Measurements from ENCODE around the gene PAMR1.
"Not testable (repeated sequence)": the region's sequence is repeated elsewhere in the genome, so short reads cannot be mapped to it uniquely, and the experiment has no call there.

PAMR1 gene

GRCh38 chr11:35525501-35526175 lies at the start of gene PAMR1:
TSS of gene PAMR1 (minus strand) at chr11:35525616. CDS start at chr11:35525585, 31 bp downstream.
- ATAC-seq: no peak

GRCh38 chr11:35571696-35572095 lies 46.3 kb upstream of the PAMR1 start:
- ATAC-seq: no peak

GRCh38 chr11:35567737-35568465 lies 42.5 kb upstream of the PAMR1 start:
- ATAC-seq: no peak

DNA sequence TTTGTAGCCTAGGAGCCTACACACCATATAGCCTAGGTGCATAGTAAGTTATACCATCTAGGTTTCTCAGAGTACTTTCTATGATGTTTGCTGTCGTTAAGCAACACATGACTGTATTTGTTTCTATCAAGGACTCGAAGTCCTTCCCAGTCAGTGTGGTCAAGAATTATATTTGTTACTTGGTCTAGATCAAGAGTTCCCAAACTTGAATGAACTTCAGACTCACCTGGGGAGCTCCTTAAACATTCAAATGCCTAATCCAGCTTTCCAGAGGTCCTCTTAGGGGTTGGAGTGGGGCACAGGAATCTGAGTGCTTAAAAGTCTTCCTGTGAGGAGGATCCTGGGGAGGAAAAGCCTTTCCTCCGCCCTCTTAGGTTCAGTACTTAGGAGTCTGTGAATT lies 41.5 kb upstream of the PAMR1 start:
- no peak for ATAC-seq

DNA sequence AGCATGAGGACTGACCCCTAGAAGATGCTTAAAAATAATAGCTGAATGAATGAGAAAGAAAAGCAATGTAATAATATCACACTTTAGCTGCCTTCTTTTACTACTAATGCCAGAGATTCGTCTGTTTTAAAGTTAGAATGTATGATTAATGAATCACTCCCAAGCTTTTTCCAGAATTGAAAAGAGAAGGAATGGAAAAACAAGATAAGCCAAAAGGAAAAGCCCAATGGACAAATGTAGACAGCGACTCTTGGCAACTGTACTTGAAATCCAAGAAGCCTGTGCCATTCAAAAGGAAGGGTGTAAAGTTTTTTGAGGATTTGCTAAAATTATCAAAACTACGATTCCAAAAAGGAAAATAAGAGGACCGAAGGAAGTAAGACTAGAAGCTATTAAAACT lies 40.8 kb upstream of the PAMR1 start:
- ATAC-seq: no peak

- ATAC-seq: no peak
Measured at GRCh38 chr11:35564245-35564595, 38.8 kb upstream of the PAMR1 start.

GRCh38 chr11:35563484-35564244 lies 38.2 kb upstream of the PAMR1 start:
- no peak for ATAC-seq

GRCh38 chr11:35559949-35560348 lies 34.5 kb upstream of the PAMR1 start:
- ATAC-seq: no peak

DNA sequence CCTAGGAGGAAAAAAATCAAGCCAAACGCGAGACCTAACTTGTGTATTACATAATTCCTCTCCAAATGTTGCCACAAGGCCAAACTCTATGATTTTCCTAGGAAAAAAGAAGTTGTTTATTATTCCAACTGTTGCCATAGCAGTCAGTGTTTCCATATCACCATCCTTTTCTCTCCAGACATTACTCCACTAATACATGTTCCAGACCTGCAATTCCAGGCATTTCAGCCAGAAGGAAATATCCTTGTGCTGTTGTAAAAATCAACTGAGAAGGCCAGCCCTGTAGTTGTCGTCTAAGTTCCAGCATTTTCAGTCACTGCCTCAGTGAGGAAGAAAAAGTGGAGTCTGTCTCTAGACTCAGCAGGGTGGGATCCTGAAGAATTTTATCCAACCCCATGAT lies 33.1 kb upstream of the PAMR1 start:
- no peak for ATAC-seq

- peak in 1 of 2 donors; percentile 10 for ATAC-seq
Measured at GRCh38 chr11:35555488-35555887, 30.1 kb upstream of the PAMR1 start.

- ATAC-seq: peak in 1 of 2 donors; percentile 13
Measured at GRCh38 chr11:35554491-35555437, 29.3 kb upstream of the PAMR1 start.

GRCh38 chr11:35553831-35554230 lies 28.4 kb upstream of the PAMR1 start:
- ATAC-seq: no peak

DNA sequence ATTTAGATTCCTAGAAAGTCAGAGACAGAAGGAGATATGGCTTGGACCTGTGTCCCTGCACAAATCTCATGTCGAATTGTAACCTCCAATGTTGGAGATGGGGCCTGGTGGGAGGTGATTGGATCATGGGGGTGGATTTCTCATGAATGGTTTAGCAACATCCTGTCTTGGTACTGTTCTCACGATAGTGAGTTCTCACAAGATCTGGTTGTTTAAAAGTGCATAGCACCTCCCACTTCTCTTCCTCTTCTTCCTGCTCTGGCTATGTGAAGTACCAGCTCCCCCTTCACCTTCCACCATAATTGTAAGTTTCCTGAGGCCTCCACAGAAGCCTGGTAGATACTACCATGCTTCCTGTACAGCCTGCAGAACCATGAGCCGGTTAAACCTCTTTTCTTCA lies 27.6 kb upstream of the PAMR1 start:
- no peak for ATAC-seq

GRCh38 chr11:35552616-35553015 lies 27.2 kb upstream of the PAMR1 start:
- no peak for ATAC-seq

GRCh38 chr11:35550374-35551036 lies 25.1 kb upstream of the PAMR1 start:
- ATAC-seq: no peak

- no peak for ATAC-seq
Measured at GRCh38 chr11:35549787-35550186, 24.4 kb upstream of the PAMR1 start.

DNA sequence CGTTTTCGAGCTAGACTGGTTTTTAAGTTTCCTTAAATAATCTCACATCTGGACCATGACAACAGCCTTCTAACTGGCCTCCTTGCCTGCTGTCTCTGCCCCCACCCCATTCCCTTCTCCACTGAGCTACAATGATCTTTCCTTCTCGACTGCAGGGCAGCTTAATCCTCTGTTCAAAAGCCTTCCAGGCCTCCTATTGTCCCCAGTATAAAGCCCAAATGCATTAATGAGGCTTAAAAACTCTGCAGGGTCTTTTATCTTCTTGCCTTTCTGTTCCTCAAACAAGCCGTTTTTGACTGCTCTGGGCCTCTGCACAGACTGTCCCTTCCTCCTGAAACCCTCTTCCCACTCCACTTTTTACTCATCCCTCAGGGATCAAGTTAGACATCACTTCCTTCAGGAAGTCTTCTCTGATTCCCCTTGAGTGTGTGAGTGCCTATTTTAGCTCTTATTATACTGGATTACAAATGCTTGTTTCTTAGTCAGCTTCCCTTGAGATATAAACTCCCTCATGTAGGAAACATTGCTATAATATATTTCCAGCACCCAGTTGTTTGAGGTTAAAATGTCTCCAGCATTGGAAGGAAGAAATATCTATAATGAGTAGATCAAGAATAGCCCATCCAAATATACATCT lies 23.6 kb upstream of the PAMR1 start:
- no peak for ATAC-seq

- ATAC-seq: not testable (repeated sequence)
Measured at GRCh38 chr11:35547995-35548394, 22.6 kb upstream of the PAMR1 start.

- ATAC-seq: no peak
Measured at GRCh38 chr11:35546317-35546716, 20.9 kb upstream of the PAMR1 start.

DNA sequence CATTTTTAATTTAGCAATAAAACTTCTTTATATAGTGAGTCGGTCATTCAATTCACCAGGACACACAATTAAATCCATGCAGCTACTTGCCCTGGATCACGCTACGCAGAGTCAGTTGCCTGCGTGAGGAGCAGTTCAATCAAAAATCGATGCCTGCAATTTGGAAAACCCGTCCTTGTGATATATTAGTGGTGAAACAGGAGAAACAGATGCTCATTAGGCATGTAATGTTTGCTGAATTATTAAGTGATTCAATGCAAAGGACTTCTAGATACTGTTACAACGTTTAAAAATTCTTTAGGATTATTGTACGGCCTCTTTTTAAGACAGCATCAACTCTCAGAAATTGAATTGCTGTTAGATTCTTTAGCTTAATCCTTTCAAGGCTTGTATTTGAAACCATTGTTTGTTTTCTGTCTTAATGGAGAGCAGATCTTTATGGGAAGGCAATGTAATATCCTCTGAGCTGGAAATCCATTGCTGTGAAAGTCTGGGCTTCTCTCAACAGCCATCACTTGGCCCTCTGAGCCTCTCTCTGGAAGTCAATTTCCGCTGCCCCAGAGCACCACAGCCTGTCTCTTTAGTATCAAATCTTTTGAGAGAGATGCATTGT lies 20.1 kb upstream of the PAMR1 start:
- ATAC-seq: no peak

DNA sequence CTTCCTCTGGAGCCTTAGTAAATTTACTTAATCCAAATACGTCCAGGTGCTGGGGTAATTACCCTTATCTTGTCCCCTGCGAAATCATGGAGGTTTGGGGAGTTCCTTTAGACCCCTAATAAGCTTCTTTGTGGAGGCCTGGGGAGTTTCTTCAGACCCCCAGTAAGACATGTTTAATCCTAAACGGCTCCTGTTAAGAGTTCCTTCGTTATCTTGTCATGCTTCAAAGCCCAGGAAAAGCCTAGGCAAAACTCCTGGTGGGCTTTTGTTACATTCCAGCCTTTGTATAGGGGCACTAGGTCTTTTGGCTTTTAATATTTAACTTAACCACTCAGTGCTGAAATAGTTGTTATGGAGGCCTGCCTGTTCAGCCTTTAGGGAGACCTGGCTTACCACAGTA lies 18.1 kb upstream of the PAMR1 start:
- no peak for ATAC-seq
